Naive thymus-derived CD4-positive, alpha-beta T cell (primary cell): ENCODE results near the gene TIMM17B. TPM values are rescaled to one million over a fixed set of nuclear protein-coding genes. Genes with fewer than 3 reads are reported as not detected.
A peak's percentile ranks its signal among the peaks of the same experiment; 100 is the strongest.

Experiments used
- ATAC-seq: fragments of 150-1000 bp; cut with Tn5 transposase; 2 replicates; pipeline ENCODE4 v1.10.0; 2021; ENCODE audit warnings: mild to moderate bottlenecking, moderate library complexity
- CTCF ChIA-PET: fragments of 350-600 bp; sonication (Branson Sonifier 250); formaldehyde crosslinking; loops from one replicate; lab custom pipeline; 2021; ENCODE audit warnings: antibody characterized with exemption; lab: Charles Lee
- POLR2A ChIA-PET: fragments of 350-600 bp; sonication (Branson Sonifier 250); formaldehyde crosslinking; loops from one replicate; lab custom pipeline; 2021; ENCODE audit warnings: antibody characterized with exemption, inconsistent platforms; lab: Charles Lee
- DNase-seq, 9 donors: peaks; one replicate each; pipeline versions ENCODE4 v3.0.0 to v3.0.0-alpha.2; 2020 to 2022; ENCODE audit warnings: mixed read lengths in 1 of 9
- H3K27ac ChIP-seq: one replicate; pipeline ENCODE4 v1.7.0; 2013; ENCODE audit warnings: mild to moderate bottlenecking, low read depth, low read length, moderate library complexity
- H3K27me3 ChIP-seq, 2 donors: one replicate each; pipeline ENCODE4 v1.7.0; 2013; ENCODE audit warnings: low read length in 2 of 2, mild to moderate bottlenecking in 2 of 2, moderate library complexity in 2 of 2; ENCODE audit not compliant: control insufficient read depth in 2 of 2, insufficient read depth in 2 of 2
- H3K36me3 ChIP-seq, 3 experiments: 1 replicate in 2 of 3; 2 replicates in 1 of 3; pipeline ENCODE4 v1.7.0; 2013; ENCODE audit warnings: low read length in 3 of 3, mild to moderate bottlenecking in 3 of 3, moderate library complexity in 1 of 3; ENCODE audit not compliant: insufficient read depth in 3 of 3, control insufficient read depth in 2 of 3
- H3K4me1 ChIP-seq, 2 donors: one replicate each; pipeline ENCODE4 v1.7.0; 2013; ENCODE audit warnings: low read length in 2 of 2, mild to moderate bottlenecking in 2 of 2, moderate library complexity in 1 of 2; ENCODE audit not compliant: control insufficient read depth in 2 of 2, insufficient read depth in 2 of 2
- H3K4me3 ChIP-seq: 2 replicates; pipeline ENCODE4 v1.7.0; 2013; ENCODE audit warnings: mild to moderate bottlenecking, low read length
- H3K9me3 ChIP-seq, 3 experiments: 1 replicate in 2 of 3; 2 replicates in 1 of 3; pipeline ENCODE4 v1.7.0; 2013; ENCODE audit warnings: low read length in 3 of 3; ENCODE audit not compliant: control insufficient read depth in 2 of 3
- H3K27ac Mint-ChIP-seq, 9 donors: one replicate each; pipeline ENCODE4 v1.8.0; 2020 to 2022; ENCODE audit warnings: mixed read lengths in 9 of 9, mild to moderate bottlenecking in 8 of 9, moderate library complexity in 5 of 9, inconsistent platforms in 2 of 9
- H3K27me3 Mint-ChIP-seq, 5 donors: one replicate each; pipeline ENCODE4 v1.8.0; 2021 to 2022; ENCODE audit warnings: mixed read lengths in 5 of 5, mild to moderate bottlenecking in 1 of 5
- H3K36me3 Mint-ChIP-seq, 5 donors: one replicate each; pipeline ENCODE4 v1.8.0; 2020 to 2022; ENCODE audit warnings: mixed read lengths in 5 of 5, mild to moderate bottlenecking in 3 of 5, inconsistent platforms in 1 of 5
- H3K4me1 Mint-ChIP-seq, 7 donors: one replicate each; pipeline ENCODE4 v1.8.0; 2020 to 2022; ENCODE audit warnings: mixed read lengths in 7 of 7, mild to moderate bottlenecking in 3 of 7, inconsistent platforms in 1 of 7
- H3K4me3 Mint-ChIP-seq, 10 donors: one replicate each; pipeline ENCODE4 v1.8.0; 2020 to 2022; ENCODE audit warnings: mild to moderate bottlenecking in 10 of 10, mixed read lengths in 10 of 10, moderate library complexity in 6 of 10, inconsistent platforms in 2 of 10
- H3K9me3 Mint-ChIP-seq, 11 donors: one replicate each; pipeline ENCODE4 v1.8.0; 2020 to 2022; ENCODE audit warnings: mixed read lengths in 11 of 11, mild to moderate bottlenecking in 4 of 11, inconsistent platforms in 1 of 11, moderate library complexity in 1 of 11
- intact Hi-C, 2 donors: fragments of 100-400 bp; cut with micrococcal nuclease; formaldehyde crosslinking; loops; one replicate each; pipeline ENCODE4 v1.15.1; 2023
- polyA plus RNA-seq, 2 donors: library from polyadenylated mRNA; unstranded; fragments of 300-500 nt; fragmentation: Illumina TruSeq; gene quantifications; one replicate each; pipeline ENCODE4 v1.2.3, GENCODE V29; 2021
- total RNA-seq, 6 experiments: library from RNA in 5 of 6; stranded (reverse) in 5 of 6; gene quantifications; 1 replicate in 5 of 6; 2 replicates in 1 of 6; pipeline ENCODE4 v1.2.3 and lab custom pipeline; 2021 to 2026

TIMM17B gene
- total and polyA plus RNA-seq, 7 experiments from 2014 or later: 41.1 to 57.0 (median 45.1) TPM

- ATAC-seq (no peak), DNase-seq (no peak)
- Histone ChIP-seq H3K27ac (no peak overlapping the region), H3K4me3 (no peak overlapping the region), H3K4me1 (peaks cover 6 to 10% of the 10 kb centered on the region in 2 donors), H3K9me3 (no peaks in the 10 kb centered on the region), H3K27me3 (no peaks in the 10 kb centered on the region), H3K36me3 (peaks cover 4 to 60% (median 6%) of the 10 kb centered on the region in 3 experiments)
- Mint-ChIP-seq H3K9me3 (peaks cover 0 to 1% (median 0%) of the 10 kb centered on the region in 11 donors), H3K27ac (peak overlapping the region in 2 of 9 donors; percentile 15 to 25), H3K4me1 (peaks cover 0 to 13% (median 3%) of the 10 kb centered on the region in 7 donors), H3K27me3 (no peaks in the 10 kb centered on the region), H3K36me3 (peaks cover 0 to 8% (median 6%) of the 10 kb centered on the region in 5 donors), H3K4me3 (no peak overlapping the region)
- intact Hi-C loops: no loop called here
- ChIA-PET CTCF (no interaction called here), POLR2A (interaction anchor here (1.4 to 3.2 kb wide), 3 partner anchors 9 to 34 kb away, joined by 7 to 10 read pairs (median 9); partner anchors contain the start of gene SLC35A2)
Observed at GRCh38 chrX:48903290-48903689, 5.7 kb upstream of the TIMM17B start.

- ChIA-PET POLR2A (interaction anchor here (2.4 to 3.2 kb wide), 2 partner anchors 10 to 13 kb away, joined by 9 to 10 read pairs; partner anchors contain the start of gene SLC35A2), CTCF (no interaction called here)
- Mint-ChIP-seq H3K9me3 (peaks cover 0 to 2% (median 0%) of the 10 kb centered on the region in 11 donors), H3K27me3 (no peaks in the 10 kb centered on the region), H3K27ac (no peak overlapping the region), H3K4me3 (no peak overlapping the region), H3K4me1 (peaks cover 0 to 18% (median 8%) of the 10 kb centered on the region in 7 donors), H3K36me3 (peaks cover 0 to 11% (median 6%) of the 10 kb centered on the region in 5 donors)
- intact Hi-C loops: no loop called here
- Histone ChIP-seq H3K27ac (no peak overlapping the region), H3K36me3 (peaks cover 4 to 60% (median 6%) of the 10 kb centered on the region in 3 experiments), H3K4me3 (no peak overlapping the region), H3K27me3 (no peaks in the 10 kb centered on the region), H3K4me1 (peaks cover 6 to 10% of the 10 kb centered on the region in 2 donors), H3K9me3 (no peaks in the 10 kb centered on the region)
- DNase-seq (no peak), ATAC-seq (no peak)
Observed at GRCh38 chrX:48902776-48903175, 5.2 kb upstream of the TIMM17B start.

DNA sequence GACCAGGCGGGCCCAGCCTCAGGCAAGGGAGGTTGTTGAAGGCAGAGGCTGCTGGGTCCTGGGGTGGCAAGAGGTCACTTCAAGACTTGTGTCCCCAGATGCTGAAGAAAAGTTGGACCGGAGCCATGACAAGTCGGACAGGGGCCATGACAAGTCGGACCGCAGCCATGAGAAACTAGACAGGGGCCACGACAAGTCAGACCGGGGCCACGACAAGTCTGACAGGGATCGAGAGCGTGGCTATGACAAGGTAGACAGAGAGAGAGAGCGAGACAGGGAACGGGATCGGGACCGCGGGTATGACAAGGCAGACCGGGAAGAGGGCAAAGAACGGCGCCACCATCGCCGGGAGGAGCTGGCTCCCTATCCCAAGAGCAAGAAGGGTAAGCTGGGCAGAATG lies 4.6 kb upstream of the TIMM17B start:
- Mint-ChIP-seq H3K9me3 (peaks cover 0 to 3% (median 0%) of the 10 kb centered on the region in 11 donors), H3K36me3 (peaks cover 0 to 12% (median 6%) of the 10 kb centered on the region in 5 donors), H3K27me3 (no peaks in the 10 kb centered on the region), H3K27ac (peak overlapping the region in 2 of 9 donors; percentile 9 to 13), H3K4me3 (no peak overlapping the region), H3K4me1 (peaks cover 0 to 21% (median 10%) of the 10 kb centered on the region in 7 donors)
- ATAC-seq (no peak), DNase-seq (no peak)
- Histone ChIP-seq H3K36me3 (peaks cover 4 to 60% (median 6%) of the 10 kb centered on the region in 3 experiments), H3K27ac (no peak overlapping the region), H3K9me3 (no peaks in the 10 kb centered on the region), H3K4me1 (peaks cover 6 to 10% of the 10 kb centered on the region in 2 donors), H3K27me3 (no peaks in the 10 kb centered on the region), H3K4me3 (no peak overlapping the region)
- ChIA-PET POLR2A (interaction anchor here (2.4 to 3.2 kb wide), 2 partner anchors 10 to 14 kb away, joined by 9 to 10 read pairs; partner anchors contain the start of gene SLC35A2), CTCF (no interaction called here)
- intact Hi-C loops: no loop called here

GRCh38 chrX:48901069-48901468 lies 3.5 kb upstream of the TIMM17B start:
- peaks cover 0 to 3% (median 0%) of the 10 kb centered on the region in 11 donors for H3K9me3 Mint-ChIP-seq
- Histone ChIP-seq H3K27me3 (no peaks in the 10 kb centered on the region), H3K4me3 (no peak overlapping the region), H3K36me3 (peaks cover 4 to 55% (median 6%) of the 10 kb centered on the region in 3 experiments), H3K27ac (no peak overlapping the region), H3K9me3 (no peaks in the 10 kb centered on the region), H3K4me1 (peaks cover 12 to 16% of the 10 kb centered on the region in 2 donors)
- ATAC-seq (no peak), DNase-seq (no peak)
- no peak overlapping the region for H3K4me3 Mint-ChIP-seq
- H3K4me1 Mint-ChIP-seq: peaks cover 0 to 31% (median 15%) of the 10 kb centered on the region in 7 donors
- intact Hi-C loops: no loop called here
- no peaks in the 10 kb centered on the region for H3K27me3 Mint-ChIP-seq
- ChIA-PET POLR2A (interaction anchor here (0.7 to 3.2 kb wide), 3 partner anchors 8 to 15 kb away, joined by 3 to 9 read pairs (median 4); no protein-coding TSS in a partner anchor), CTCF (interaction anchor here (0.6 kb wide), 1 partner anchor 351 kb away, joined by 4 read pairs; no protein-coding TSS in a partner anchor)
- peaks cover 0 to 12% (median 6%) of the 10 kb centered on the region in 5 donors for H3K36me3 Mint-ChIP-seq
- peak overlapping the region in 1 of 9 donors; percentile 60 for H3K27ac Mint-ChIP-seq

DNA sequence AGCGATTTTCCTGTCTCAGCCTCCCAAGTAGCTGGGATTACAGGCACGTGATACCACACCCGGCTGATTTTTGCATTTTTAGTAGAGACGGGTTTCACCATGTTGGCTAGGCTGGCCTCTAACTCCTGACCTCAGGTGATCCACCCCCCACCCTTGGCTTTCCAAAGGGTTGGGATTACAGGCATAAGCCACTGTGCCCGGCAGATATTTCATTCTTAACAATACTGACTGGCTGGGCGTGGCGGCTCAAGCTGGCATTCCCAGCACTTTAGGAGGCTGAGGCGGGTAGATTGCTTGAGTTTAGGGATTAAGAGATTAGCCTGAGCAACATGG lies 1.5 kb upstream of the TIMM17B start:
- DNase-seq: no peak
- no peaks in the 10 kb centered on the region for H3K9me3 ChIP-seq
- POLR2A ChIA-PET: interaction anchor here (0.7 to 4.1 kb wide), 3 partner anchors 12 to 230 kb away, joined by 4 to 29 read pairs (median 6); partner anchors contain the start of gene SLC35A2
- peaks cover 12 to 16% of the 10 kb centered on the region in 2 donors for H3K4me1 ChIP-seq
- no peaks in the 10 kb centered on the region for H3K27me3 Mint-ChIP-seq
- peak overlapping the region in 3 of 10 donors; percentile 48 to 91 (median 91) for H3K4me3 Mint-ChIP-seq
- no peak for ATAC-seq
- peaks cover 0 to 3% (median 0%) of the 10 kb centered on the region in 11 donors for H3K9me3 Mint-ChIP-seq
- H3K27me3 ChIP-seq: no peaks in the 10 kb centered on the region
- H3K4me1 Mint-ChIP-seq: peaks cover 6 to 38% (median 24%) of the 10 kb centered on the region in 7 donors
- peak overlapping the region; percentile 98 for H3K27ac ChIP-seq
- H3K27ac Mint-ChIP-seq: peak overlapping the region in 5 of 9 donors; percentile 6 to 97 (median 23)
- intact Hi-C loops: loop anchor here (5.0 to 10.0 kb wide), 8 partner anchors 103 to 1337 kb away; partner anchors contain the start of genes MAGIX (in 2 of the 2), PPP1R3F (in 2 of the 2), ARAF (in 1 of the 2) and FOXP3 (in 1 of the 2)
- peaks cover 4 to 35% (median 6%) of the 10 kb centered on the region in 3 experiments for H3K36me3 ChIP-seq
- CTCF ChIA-PET: no interaction called here
- peaks cover 0 to 14% (median 5%) of the 10 kb centered on the region in 5 donors for H3K36me3 Mint-ChIP-seq
- no peak overlapping the region for H3K4me3 ChIP-seq

DNA sequence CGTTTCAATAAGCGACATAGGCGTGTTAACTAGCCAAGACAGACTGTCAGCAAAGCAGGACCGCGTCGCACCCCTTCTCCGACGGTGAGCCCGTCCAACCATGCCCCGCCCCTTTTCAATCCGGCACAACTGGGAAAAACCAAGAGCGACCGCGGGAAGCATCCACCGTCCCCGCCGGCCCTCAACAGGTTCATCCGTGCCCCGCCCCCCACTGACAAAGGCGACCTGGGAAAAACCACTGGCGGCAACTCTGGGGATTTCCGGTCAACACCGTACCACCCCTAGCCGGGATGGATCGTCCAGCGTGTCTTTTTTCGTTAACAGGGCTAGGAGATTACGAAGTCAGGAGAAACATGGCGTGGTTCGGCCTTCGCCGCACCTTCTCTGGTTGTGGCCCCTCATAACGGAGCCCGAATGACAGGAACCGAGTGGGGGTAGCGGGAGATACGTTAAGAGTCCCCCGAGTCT lies 377 bp downstream of the TIMM17B start:
- H3K27ac ChIP-seq: peak overlapping the region; percentile 98
- no peaks in the 10 kb centered on the region for H3K9me3 ChIP-seq
- H3K4me3 ChIP-seq: peak overlapping the region; percentile 91

More for the DNA sequence above, 377 bp downstream of the TIMM17B start:
- peaks cover 6 to 42% (median 24%) of the 10 kb centered on the region in 7 donors for H3K4me1 Mint-ChIP-seq
- DNase-seq (peak in 7 of 9 donors; percentile 35 to 60 (median 55)), ATAC-seq (peak; percentile 52)
- H3K4me3 Mint-ChIP-seq: peak overlapping the region; percentile 83 to 100 (median 91)
- Histone ChIP-seq H3K4me1 (peaks cover 12 to 16% of the 10 kb centered on the region in 2 donors), H3K27me3 (no peaks in the 10 kb centered on the region), H3K36me3 (peaks cover 0 to 26% (median 6%) of the 10 kb centered on the region in 3 experiments)
- peaks cover 0 to 9% (median 0%) of the 10 kb centered on the region in 5 donors for H3K36me3 Mint-ChIP-seq
- intact Hi-C loops: loop anchor here (1.0 to 10.0 kb wide), 16 partner anchors 14 to 1335 kb away; partner anchors contain the start of genes MAGIX (in 2 of the 2), PPP1R3F (in 2 of the 2), ARAF (in 1 of the 2) and FOXP3 (in 1 of the 2)
- peak overlapping the region; percentile 89 to 98 (median 94) for H3K27ac Mint-ChIP-seq
- ChIA-PET POLR2A (interaction anchor here (0.7 to 4.1 kb wide), 11 partner anchors 11 to 357 kb away, joined by 3 to 29 read pairs (median 7); partner anchors contain the start of genes HDAC6, OTUD5, PIM2 and SLC35A2), CTCF (interaction anchor here (1.0 to 1.1 kb wide), 3 partner anchors 9 to 249 kb away, joined by 3 to 5 read pairs (median 5); no protein-coding TSS in a partner anchor)
- H3K9me3 Mint-ChIP-seq: peaks cover 0 to 4% (median 0%) of the 10 kb centered on the region in 11 donors
- H3K27me3 Mint-ChIP-seq: no peaks in the 10 kb centered on the region
